H1 (cell line): ENCODE measurements around the gene HLA-F. TPM values are rescaled to one million over a fixed set of nuclear protein-coding genes. Genes with fewer than 3 reads are reported as not detected.
A peak's percentile ranks its signal among the peaks of the same experiment; 100 is the strongest.

Source experiments
- ASH2L ChIP-seq: fragments of 200-600, 300-600 bp; sonication (generic); IDR thresholded peaks from one replicate; pipeline ENCODE4 v1.7.1; 2017; ENCODE audit warnings: low read length
- BACH1 ChIP-seq: IDR thresholded peaks from 2 replicates; pipeline ENCODE4 v1.6.1; 2012; ENCODE audit warnings: low read length, improper control_type of control experiment
- BRCA1 ChIP-seq: IDR thresholded peaks from 2 replicates; pipeline ENCODE4 v1.6.1; 2012; ENCODE audit warnings: low read depth, low read length, improper control_type of control experiment
- CBX5 ChIP-seq: fragments of 300-800, 300-1000 bp; sonication (generic); IDR thresholded peaks from 2 replicates; pipeline ENCODE4 v1.7.1; 2016; ENCODE audit warnings: antibody characterized with exemption, low read length, low read depth
- CBX8 ChIP-seq: fragments of 300-800, 300-1000 bp; sonication (generic); IDR thresholded peaks from 2 replicates; pipeline ENCODE4 v1.7.1; 2016; ENCODE audit warnings: low read depth, low read length, borderline replicate concordance
- CHD1 ChIP-seq: IDR thresholded peaks from 2 replicates; pipeline ENCODE4 v1.6.1; 2012; ENCODE audit warnings: low read depth, low read length, improper control_type of control experiment
- CREB1 ChIP-seq: IDR thresholded peaks from 2 replicates; pipeline ENCODE4 v1.6.1; 2012; ENCODE audit warnings: inconsistent platforms
- GTF2F1 ChIP-seq: IDR thresholded peaks from 2 replicates; pipeline ENCODE4 v1.6.1; 2012; ENCODE audit warnings: low read depth, low read length, improper control_type of control experiment, borderline replicate concordance
- JUND ChIP-seq: IDR thresholded peaks from 2 replicates; pipeline ENCODE4 v1.6.1; 2011; ENCODE audit warnings: mild to moderate bottlenecking, improper control_type of control experiment, low read length
- RNF2 ChIP-seq: fragments of 200-900, 300-1000 bp; sonication (generic); IDR thresholded peaks from 2 replicates; pipeline ENCODE4 v1.7.1; 2016; ENCODE audit warnings: borderline replicate concordance, low read depth, mild to moderate bottlenecking, antibody characterized with exemption, low read length; ENCODE audit not compliant: poor library complexity, severe bottlenecking; ENCODE audit errors: missing control alignments
- RXRA ChIP-seq: IDR thresholded peaks from 2 replicates; pipeline ENCODE4 v1.6.1; 2011; ENCODE audit warnings: low read depth, mild to moderate bottlenecking, low read length, moderate library complexity; ENCODE audit not compliant: insufficient read depth
- SIN3A ChIP-seq, 2 experiments: IDR thresholded peaks in 1 of 2; conservative IDR thresholded peaks in 1 of 2; 2 replicates each; pipeline ENCODE4 v1.6.1; 2011 to 2012; ENCODE audit warnings: low read length in 2 of 2, improper control_type of control experiment in 1 of 2, low read depth in 1 of 2, mild to moderate bottlenecking in 1 of 2
- SP2 ChIP-seq: IDR thresholded peaks from 2 replicates; pipeline ENCODE4 v1.6.1; 2012; ENCODE audit warnings: mild to moderate bottlenecking, low read length, inconsistent platforms
- TBP ChIP-seq: IDR thresholded peaks from 2 replicates; pipeline ENCODE4 v1.6.1; 2011; ENCODE audit warnings: low read depth, low read length, improper control_type of control experiment
- TEAD4 ChIP-seq: IDR thresholded peaks from 2 replicates; pipeline ENCODE4 v1.6.1; 2012; ENCODE audit warnings: low read depth, low read length, inconsistent platforms, mixed read lengths
- polyA plus RNA-seq, 7 experiments: library from polyadenylated mRNA; depleted of rRNA in 3 of 7; stranded (reverse) in 5 of 7; unstranded in 2 of 7; fragments of >200 nt in 5 of 7; fragments of 200-250 nt in 2 of 7; gene quantifications; 1 replicate in 5 of 7; 2 replicates in 1 of 7; 4 replicates in 1 of 7; pipeline versions ENCODE4 v1.2.1 to v1.2.3, GENCODE V29; 2011 to 2013; ENCODE audit warnings: missing spikeins in 2 of 7, mixed read lengths in 2 of 7
- total RNA-seq: library from RNA; stranded (reverse); fragmentation: NEBNext Ultra II Directional; extraction: Animal tissue kit (Norgen Biotek cat#: 25700); gene quantifications from 2 replicates; pipeline ENCODE4 v1.2.1, GENCODE V29; 2021
- TF ChIP-seq, protein P1 (sequence below): IDR thresholded peaks from 2 replicates; pipeline ENCODE4 v1.6.1; 2012; ENCODE audit warnings: inconsistent platforms

The HLA-F gene
- total and polyA plus RNA-seq, 2 of the 8 experiments (the other 6 are each of a cell fraction or from before 2014, with no cell fraction given) = 9.6 to 11.7 TPM

- TF ChIP-seq, protein P1, sequence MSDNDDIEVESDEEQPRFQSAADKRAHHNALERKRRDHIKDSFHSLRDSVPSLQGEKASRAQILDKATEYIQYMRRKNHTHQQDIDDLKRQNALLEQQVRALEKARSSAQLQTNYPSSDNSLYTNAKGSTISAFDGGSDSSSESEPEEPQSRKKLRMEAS = no peak
- no peak for TF ChIP-seq GTF2F1
- TF ChIP-seq BACH1 = no peak
- 0 out of 4 replicates have a peak, but pooled peaks of 1 of the 2 experiments have one; percentile 46 for TF ChIP-seq SIN3A (conservative IDR thresholded peaks at IDR 0.05 in 1 of 2, IDR thresholded peaks at IDR 0.05 in 1 of 2; ENCODE audit: low read depth in 1 of 2, low read length in 2 of 2)
- 0 out of 2 replicates have a peak, but pooled peaks have one; percentile 15 for TF ChIP-seq TEAD4
- TF ChIP-seq TBP = no peak
- no peak for TF ChIP-seq RNF2
- no peak for TF ChIP-seq CHD1
- TF ChIP-seq RXRA = no peak
- no peak for TF ChIP-seq SP2
- TF ChIP-seq CREB1 = 0 out of 2 replicates have a peak, but pooled peaks have one; percentile 19
- TF ChIP-seq JUND = no peak
- no peak for TF ChIP-seq CBX5
- no peak for TF ChIP-seq BRCA1
- TF ChIP-seq ASH2L = no peak
- no peak for TF ChIP-seq CBX8
Observed at GRCh38 chr6:29702519-29703103, 20.6 kb upstream of the HLA-F start (continued).
